ENCODE results near the gene EVX2. TPM values are rescaled to one million over a fixed set of nuclear protein-coding genes. Genes with fewer than 3 reads are reported as not detected.

Gene EVX2
- total RNA-seq, 1 experiment from 2014 or later: not detected

DNA sequence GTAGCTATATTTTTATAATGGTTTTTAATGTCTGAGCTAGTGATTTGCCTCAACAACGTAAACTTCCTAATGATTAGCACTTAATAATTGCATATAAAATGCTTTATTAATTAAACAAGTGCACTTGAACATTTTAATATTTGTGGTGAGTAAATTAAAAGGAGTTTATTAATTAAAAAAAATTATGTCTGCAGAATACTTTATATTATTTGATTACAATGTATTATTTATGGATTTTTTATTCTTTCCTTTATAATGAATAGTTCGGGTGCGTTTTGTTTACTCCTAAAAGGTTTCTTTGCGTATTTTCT lies 48.0 kb upstream of the EVX2 start (continued):
- peak; percentile 56 for TF ChIP-seq HMGA2 (CRISPR knock-in tag; IDR thresholded peaks at IDR 0.05)

- Mint-ChIP-seq H3K27ac (no peak overlapping the region), H3K4me1 (peaks cover 35% of the 10 kb centered on the region), H3K9me3 (no peaks in the 10 kb centered on the region), H3K27me3 (ENCODE audit: low read depth) (peaks cover 98% of the 10 kb centered on the region), H3K4me3 (peak overlapping the region; percentile 45), H3K36me3 (0 out of 2 replicates have a peak, but pooled peaks cover 2% of the 10 kb centered on the region)
- CTCF ChIA-PET: interaction anchor here (1.4 to 3.1 kb wide), 4 partner anchors 9 to 423 kb away, joined by 3 to 14 read pairs (median 8); no protein-coding TSS in a partner anchor
- TF ChIP-seq HMGA2 (CRISPR knock-in tag; IDR thresholded peaks at IDR 0.05): no peak
- TF ChIP-seq, protein P1, sequence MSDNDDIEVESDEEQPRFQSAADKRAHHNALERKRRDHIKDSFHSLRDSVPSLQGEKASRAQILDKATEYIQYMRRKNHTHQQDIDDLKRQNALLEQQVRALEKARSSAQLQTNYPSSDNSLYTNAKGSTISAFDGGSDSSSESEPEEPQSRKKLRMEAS (CRISPR knock-in tag; IDR thresholded peaks at IDR 0.05): no peak
- DNase-seq (ENCODE audit: low spot score): no peak
- POLR2A ChIA-PET: no interaction called here
- ATAC-seq: no peak
Measured at GRCh38 chr2:176130957-176131847, 47.4 kb upstream of the EVX2 start.

- CTCF ChIA-PET: interaction anchor here (1.2 to 3.1 kb wide), 3 partner anchors 10 to 424 kb away, joined by 3 to 14 read pairs (median 3); no protein-coding TSS in a partner anchor
- POLR2A ChIA-PET: no interaction called here
- Mint-ChIP-seq H3K4me1 (peaks cover 27% of the 10 kb centered on the region), H3K27me3 (ENCODE audit: low read depth) (peaks cover 98% of the 10 kb centered on the region), H3K4me3 (peak overlapping the region; percentile 45), H3K9me3 (no peaks in the 10 kb centered on the region), H3K27ac (no peak overlapping the region), H3K36me3 (0 out of 2 replicates have a peak, but pooled peaks cover 2% of the 10 kb centered on the region)
- ATAC-seq (peak; percentile 40), DNase-seq (ENCODE audit: low spot score) (peak; percentile 56)
- TF ChIP-seq GABPB1 (CRISPR knock-in tag; IDR thresholded peaks at IDR 0.05): no peak
- TF ChIP-seq, protein P2, sequence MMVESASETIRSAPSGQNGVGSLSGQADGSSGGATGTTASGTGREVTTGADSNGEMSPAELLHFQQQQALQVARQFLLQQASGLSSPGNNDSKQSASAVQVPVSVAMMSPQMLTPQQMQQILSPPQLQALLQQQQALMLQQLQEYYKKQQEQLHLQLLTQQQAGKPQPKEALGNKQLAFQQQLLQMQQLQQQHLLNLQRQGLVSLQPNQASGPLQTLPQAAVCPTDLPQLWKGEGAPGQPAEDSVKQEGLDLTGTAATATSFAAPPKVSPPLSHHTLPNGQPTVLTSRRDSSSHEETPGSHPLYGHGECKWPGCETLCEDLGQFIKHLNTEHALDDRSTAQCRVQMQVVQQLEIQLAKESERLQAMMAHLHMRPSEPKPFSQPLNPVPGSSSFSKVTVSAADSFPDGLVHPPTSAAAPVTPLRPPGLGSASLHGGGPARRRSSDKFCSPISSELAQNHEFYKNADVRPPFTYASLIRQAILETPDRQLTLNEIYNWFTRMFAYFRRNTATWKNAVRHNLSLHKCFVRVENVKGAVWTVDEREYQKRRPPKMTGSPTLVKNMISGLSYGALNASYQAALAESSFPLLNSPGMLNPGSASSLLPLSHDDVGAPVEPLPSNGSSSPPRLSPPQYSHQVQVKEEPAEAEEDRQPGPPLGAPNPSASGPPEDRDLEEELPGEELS (CRISPR knock-in tag; IDR thresholded peaks at IDR 0.05): no peak
- no peak for TF ChIP-seq SOX15 (CRISPR knock-in tag; IDR thresholded peaks at IDR 0.05)
- TF ChIP-seq, protein P3, sequence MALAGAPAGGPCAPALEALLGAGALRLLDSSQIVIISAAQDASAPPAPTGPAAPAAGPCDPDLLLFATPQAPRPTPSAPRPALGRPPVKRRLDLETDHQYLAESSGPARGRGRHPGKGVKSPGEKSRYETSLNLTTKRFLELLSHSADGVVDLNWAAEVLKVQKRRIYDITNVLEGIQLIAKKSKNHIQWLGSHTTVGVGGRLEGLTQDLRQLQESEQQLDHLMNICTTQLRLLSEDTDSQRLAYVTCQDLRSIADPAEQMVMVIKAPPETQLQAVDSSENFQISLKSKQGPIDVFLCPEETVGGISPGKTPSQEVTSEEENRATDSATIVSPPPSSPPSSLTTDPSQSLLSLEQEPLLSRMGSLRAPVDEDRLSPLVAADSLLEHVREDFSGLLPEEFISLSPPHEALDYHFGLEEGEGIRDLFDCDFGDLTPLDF (CRISPR knock-in tag; IDR thresholded peaks at IDR 0.05): no peak
- no peak for TF ChIP-seq KAT7 (CRISPR knock-in tag; IDR thresholded peaks at IDR 0.05; ENCODE audit: borderline replicate concordance)
- no peak for TF ChIP-seq ZNF232 (CRISPR knock-in tag; IDR thresholded peaks at IDR 0.05)
- TF ChIP-seq, protein P4, sequence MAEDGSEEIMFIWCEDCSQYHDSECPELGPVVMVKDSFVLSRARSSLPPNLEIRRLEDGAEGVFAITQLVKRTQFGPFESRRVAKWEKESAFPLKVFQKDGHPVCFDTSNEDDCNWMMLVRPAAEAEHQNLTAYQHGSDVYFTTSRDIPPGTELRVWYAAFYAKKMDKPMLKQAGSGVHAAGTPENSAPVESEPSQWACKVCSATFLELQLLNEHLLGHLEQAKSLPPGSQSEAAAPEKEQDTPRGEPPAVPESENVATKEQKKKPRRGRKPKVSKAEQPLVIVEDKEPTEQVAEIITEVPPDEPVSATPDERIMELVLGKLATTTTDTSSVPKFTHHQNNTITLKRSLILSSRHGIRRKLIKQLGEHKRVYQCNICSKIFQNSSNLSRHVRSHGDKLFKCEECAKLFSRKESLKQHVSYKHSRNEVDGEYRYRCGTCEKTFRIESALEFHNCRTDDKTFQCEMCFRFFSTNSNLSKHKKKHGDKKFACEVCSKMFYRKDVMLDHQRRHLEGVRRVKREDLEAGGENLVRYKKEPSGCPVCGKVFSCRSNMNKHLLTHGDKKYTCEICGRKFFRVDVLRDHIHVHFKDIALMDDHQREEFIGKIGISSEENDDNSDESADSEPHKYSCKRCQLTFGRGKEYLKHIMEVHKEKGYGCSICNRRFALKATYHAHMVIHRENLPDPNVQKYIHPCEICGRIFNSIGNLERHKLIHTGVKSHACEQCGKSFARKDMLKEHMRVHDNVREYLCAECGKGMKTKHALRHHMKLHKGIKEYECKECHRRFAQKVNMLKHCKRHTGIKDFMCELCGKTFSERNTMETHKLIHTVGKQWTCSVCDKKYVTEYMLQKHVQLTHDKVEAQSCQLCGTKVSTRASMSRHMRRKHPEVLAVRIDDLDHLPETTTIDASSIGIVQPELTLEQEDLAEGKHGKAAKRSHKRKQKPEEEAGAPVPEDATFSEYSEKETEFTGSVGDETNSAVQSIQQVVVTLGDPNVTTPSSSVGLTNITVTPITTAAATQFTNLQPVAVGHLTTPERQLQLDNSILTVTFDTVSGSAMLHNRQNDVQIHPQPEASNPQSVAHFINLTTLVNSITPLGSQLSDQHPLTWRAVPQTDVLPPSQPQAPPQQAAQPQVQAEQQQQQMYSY (CRISPR knock-in tag; IDR thresholded peaks at IDR 0.05): no peak
- no peak for TF ChIP-seq STAT6 (CRISPR knock-in tag; conservative IDR thresholded peaks at IDR 0.05; ENCODE audit: low read depth)
- no peak for TF ChIP-seq ZNF138 (CRISPR knock-in tag; conservative IDR thresholded peaks at IDR 0.05)
- TF ChIP-seq MXD4 (CRISPR knock-in tag; IDR thresholded peaks at IDR 0.05; ENCODE audit: borderline replicate concordance): no peak
- TF ChIP-seq CTCF (IDR thresholded peaks at IDR 0.05): no peak
Measured at GRCh38 chr2:176130147-176130956, 46.6 kb upstream of the EVX2 start.

Data from WTC11 (cell line).